Measurements from ENCODE around the gene MAGI2.

MAGI2 gene

GRCh38 chr7:78327718-78328117 is 1125.7 kb downstream of the MAGI2 start:
- Histone ChIP-seq H2BK120ac (ENCODE audit: low read depth, low read length) (no peak overlapping the region), H2AFZ (ENCODE audit: low read length) (no peak overlapping the region), H3K14ac (ENCODE audit: low read length) (no peak overlapping the region), H3K4me3 (ENCODE audit: low read length in 2 of 2) (no peak overlapping the region), H2BK5ac (ENCODE audit: low read length) (no peak overlapping the region), H2AK5ac (ENCODE audit: low read depth, low read length) (no peak overlapping the region), H4K8ac (ENCODE audit: low read depth, low read length) (no peak overlapping the region), H4K91ac (ENCODE audit: low read depth, low read length, poor library complexity) (no peak overlapping the region), H3K27ac (replicated peaks; ENCODE audit: low read length) (no peak overlapping the region), H3K4ac (ENCODE audit: low read length) (no peak overlapping the region), H3K18ac (ENCODE audit: low read length) (no peak overlapping the region), H3K4me2 (ENCODE audit: insufficient read depth, low read length, poor library complexity, severe bottlenecking) (no peak overlapping the region), H3K27me3 (ENCODE audit: control insufficient read depth in 3 of 3, insufficient read depth in 3 of 3, low read depth in 1 of 3, low read length in 3 of 3) (no peaks in the 10 kb centered on the region), H3K9ac (ENCODE audit: low read depth, low read length, poor library complexity) (no peak overlapping the region), H2BK15ac (ENCODE audit: low read length) (no peak overlapping the region), H3K36me3 (replicated peaks in 1 of 2; ENCODE audit: control insufficient read depth in 2 of 2, insufficient read depth in 2 of 2, low read length in 2 of 2) (no peaks in the 10 kb centered on the region), H3K23ac (ENCODE audit: low read depth, low read length, poor library complexity) (no peak overlapping the region), H3K4me1 (ENCODE audit: control insufficient read depth in 2 of 2, insufficient read depth in 1 of 2, low read depth in 1 of 2, low read length in 2 of 2) (peaks cover 3% of the 10 kb centered on the region in 2 donors), H2BK12ac (ENCODE audit: low read length) (no peak overlapping the region), H3K79me1 (ENCODE audit: low read depth, low read length) (no peaks in the 10 kb centered on the region), H3K9me3 (replicated peaks in 1 of 2; ENCODE audit: control insufficient read depth in 2 of 2, insufficient read depth in 1 of 2, low read depth in 1 of 2, low read length in 2 of 2) (no peaks in the 10 kb centered on the region)
- no peak for DNase-seq (ENCODE audit: low spot score)
- WGBS, 2 donors (ENCODE audit: extremely low coverage in 2 of 2, insufficient read length in 2 of 2, insufficient replicate concordance in 1 of 2), result no CpG with 5 or more reads among the region's 1 CpG

GRCh38 chr7:78326876-78327275 is 1126.6 kb downstream of the MAGI2 start:
- H3K4me3 ChIP-seq (ENCODE audit: low read length in 2 of 2), result no peak overlapping the region
- H3K9me3 ChIP-seq (replicated peaks in 1 of 2; ENCODE audit: control insufficient read depth in 2 of 2, insufficient read depth in 1 of 2, low read depth in 1 of 2, low read length in 2 of 2), result no peaks in the 10 kb centered on the region
- no peak for DNase-seq (ENCODE audit: low spot score)
- no peak overlapping the region for H3K27ac ChIP-seq (replicated peaks; ENCODE audit: low read length)
- no peaks in the 10 kb centered on the region for H3K79me1 ChIP-seq (ENCODE audit: low read depth, low read length)
- no peak overlapping the region for H4K8ac ChIP-seq (ENCODE audit: low read depth, low read length)
- H2BK120ac ChIP-seq (ENCODE audit: low read depth, low read length), result no peak overlapping the region
- H3K23ac ChIP-seq (ENCODE audit: low read depth, low read length, poor library complexity), result no peak overlapping the region
- no peak overlapping the region for H2AK5ac ChIP-seq (ENCODE audit: low read depth, low read length)
- peaks cover 3% of the 10 kb centered on the region in 2 donors for H3K4me1 ChIP-seq (ENCODE audit: control insufficient read depth in 2 of 2, insufficient read depth in 1 of 2, low read depth in 1 of 2, low read length in 2 of 2)
- H3K9ac ChIP-seq (ENCODE audit: low read depth, low read length, poor library complexity), result no peak overlapping the region
- H3K14ac ChIP-seq (ENCODE audit: low read length), result no peak overlapping the region
- no peak overlapping the region for H3K18ac ChIP-seq (ENCODE audit: low read length)
- H2BK12ac ChIP-seq (ENCODE audit: low read length), result no peak overlapping the region
- no peak overlapping the region for H3K4me2 ChIP-seq (ENCODE audit: insufficient read depth, low read length, poor library complexity, severe bottlenecking)
- H3K27me3 ChIP-seq (ENCODE audit: control insufficient read depth in 3 of 3, insufficient read depth in 3 of 3, low read depth in 1 of 3, low read length in 3 of 3), result no peaks in the 10 kb centered on the region
- H2AFZ ChIP-seq (ENCODE audit: low read length), result no peak overlapping the region
- no peaks in the 10 kb centered on the region for H3K36me3 ChIP-seq (replicated peaks in 1 of 2; ENCODE audit: control insufficient read depth in 2 of 2, insufficient read depth in 2 of 2, low read length in 2 of 2)
- no peak overlapping the region for H2BK5ac ChIP-seq (ENCODE audit: low read length)
- H2BK15ac ChIP-seq (ENCODE audit: low read length), result no peak overlapping the region
- no peak overlapping the region for H3K4ac ChIP-seq (ENCODE audit: low read length)
- no peak overlapping the region for H4K91ac ChIP-seq (ENCODE audit: low read depth, low read length, poor library complexity)
- no CpG with 5 or more reads among the region's 1 CpG for WGBS, 2 donors (ENCODE audit: extremely low coverage in 2 of 2, insufficient read length in 2 of 2, insufficient replicate concordance in 1 of 2)

GRCh38 chr7:78326189-78326588 is 1127.3 kb downstream of the MAGI2 start:
- H3K79me1 ChIP-seq (ENCODE audit: low read depth, low read length), result no peaks in the 10 kb centered on the region
- H2BK15ac ChIP-seq (ENCODE audit: low read length), result no peak overlapping the region
- no peak for DNase-seq (ENCODE audit: low spot score)
- H2BK120ac ChIP-seq (ENCODE audit: low read depth, low read length), result no peak overlapping the region
- H2BK5ac ChIP-seq (ENCODE audit: low read length), result no peak overlapping the region
- H3K18ac ChIP-seq (ENCODE audit: low read length), result no peak overlapping the region
- H3K14ac ChIP-seq (ENCODE audit: low read length), result no peak overlapping the region
- no peak overlapping the region for H4K8ac ChIP-seq (ENCODE audit: low read depth, low read length)
- no peak overlapping the region for H3K4ac ChIP-seq (ENCODE audit: low read length)
- no peak overlapping the region for H3K23ac ChIP-seq (ENCODE audit: low read depth, low read length, poor library complexity)
- H2BK12ac ChIP-seq (ENCODE audit: low read length), result no peak overlapping the region
- peaks cover 3% of the 10 kb centered on the region in 2 donors for H3K4me1 ChIP-seq (ENCODE audit: control insufficient read depth in 2 of 2, insufficient read depth in 1 of 2, low read depth in 1 of 2, low read length in 2 of 2)
- H3K4me3 ChIP-seq (ENCODE audit: low read length in 2 of 2), result no peak overlapping the region
- no peaks in the 10 kb centered on the region for H3K9me3 ChIP-seq (replicated peaks in 1 of 2; ENCODE audit: control insufficient read depth in 2 of 2, insufficient read depth in 1 of 2, low read depth in 1 of 2, low read length in 2 of 2)
- H3K4me2 ChIP-seq (ENCODE audit: insufficient read depth, low read length, poor library complexity, severe bottlenecking), result no peak overlapping the region
- H3K36me3 ChIP-seq (replicated peaks in 1 of 2; ENCODE audit: control insufficient read depth in 2 of 2, insufficient read depth in 2 of 2, low read length in 2 of 2), result no peaks in the 10 kb centered on the region
- no peak overlapping the region for H2AFZ ChIP-seq (ENCODE audit: low read length)
- H4K91ac ChIP-seq (ENCODE audit: low read depth, low read length, poor library complexity), result no peak overlapping the region
- H3K27me3 ChIP-seq (ENCODE audit: control insufficient read depth in 3 of 3, insufficient read depth in 3 of 3, low read depth in 1 of 3, low read length in 3 of 3), result no peaks in the 10 kb centered on the region
- no peak overlapping the region for H3K9ac ChIP-seq (ENCODE audit: low read depth, low read length, poor library complexity)
- no peak overlapping the region for H3K27ac ChIP-seq (replicated peaks; ENCODE audit: low read length)
- WGBS, 2 donors (ENCODE audit: extremely low coverage in 2 of 2, insufficient read length in 2 of 2, insufficient replicate concordance in 1 of 2), result no CpG with 5 or more reads among the region's 2 CpGs
- H2AK5ac ChIP-seq (ENCODE audit: low read depth, low read length), result no peak overlapping the region

- H3K9me3 ChIP-seq (replicated peaks in 1 of 2; ENCODE audit: control insufficient read depth in 2 of 2, insufficient read depth in 1 of 2, low read depth in 1 of 2, low read length in 2 of 2), result no peaks in the 10 kb centered on the region
- peaks cover 3% of the 10 kb centered on the region in 2 donors for H3K4me1 ChIP-seq (ENCODE audit: control insufficient read depth in 2 of 2, insufficient read depth in 1 of 2, low read depth in 1 of 2, low read length in 2 of 2)
- no CpG with 5 or more reads among the region's 1 CpG for WGBS, 2 donors (ENCODE audit: extremely low coverage in 2 of 2, insufficient read length in 2 of 2, insufficient replicate concordance in 1 of 2)
- no peak overlapping the region for H2BK5ac ChIP-seq (ENCODE audit: low read length)
- H2AK5ac ChIP-seq (ENCODE audit: low read depth, low read length), result no peak overlapping the region
- no peak overlapping the region for H3K23ac ChIP-seq (ENCODE audit: low read depth, low read length, poor library complexity)
- H3K79me1 ChIP-seq (ENCODE audit: low read depth, low read length), result no peaks in the 10 kb centered on the region
- H3K4ac ChIP-seq (ENCODE audit: low read length), result no peak overlapping the region
- H2AFZ ChIP-seq (ENCODE audit: low read length), result no peak overlapping the region
- H3K27ac ChIP-seq (replicated peaks; ENCODE audit: low read length), result no peak overlapping the region
- H3K18ac ChIP-seq (ENCODE audit: low read length), result no peak overlapping the region
- H2BK15ac ChIP-seq (ENCODE audit: low read length), result no peak overlapping the region
- no peak overlapping the region for H3K14ac ChIP-seq (ENCODE audit: low read length)
- H3K4me2 ChIP-seq (ENCODE audit: insufficient read depth, low read length, poor library complexity, severe bottlenecking), result no peak overlapping the region
- H2BK12ac ChIP-seq (ENCODE audit: low read length), result no peak overlapping the region
- no peaks in the 10 kb centered on the region for H3K36me3 ChIP-seq (replicated peaks in 1 of 2; ENCODE audit: control insufficient read depth in 2 of 2, insufficient read depth in 2 of 2, low read length in 2 of 2)
- H4K91ac ChIP-seq (ENCODE audit: low read depth, low read length, poor library complexity), result no peak overlapping the region
- H3K27me3 ChIP-seq (ENCODE audit: control insufficient read depth in 3 of 3, insufficient read depth in 3 of 3, low read depth in 1 of 3, low read length in 3 of 3), result no peaks in the 10 kb centered on the region
- H2BK120ac ChIP-seq (ENCODE audit: low read depth, low read length), result no peak overlapping the region
- H4K8ac ChIP-seq (ENCODE audit: low read depth, low read length), result no peak overlapping the region
- H3K9ac ChIP-seq (ENCODE audit: low read depth, low read length, poor library complexity), result no peak overlapping the region
- no peak for DNase-seq (ENCODE audit: low spot score)
- no peak overlapping the region for H3K4me3 ChIP-seq (ENCODE audit: low read length in 2 of 2)
These were observed 1130.3 kb downstream of the MAGI2 start for GRCh38 chr7:78323118-78323517.

Data from neuronal stem cell (in vitro differentiated cells).